ENCODE results near the gene ANKRD34A.

The ANKRD34A gene

DNA sequence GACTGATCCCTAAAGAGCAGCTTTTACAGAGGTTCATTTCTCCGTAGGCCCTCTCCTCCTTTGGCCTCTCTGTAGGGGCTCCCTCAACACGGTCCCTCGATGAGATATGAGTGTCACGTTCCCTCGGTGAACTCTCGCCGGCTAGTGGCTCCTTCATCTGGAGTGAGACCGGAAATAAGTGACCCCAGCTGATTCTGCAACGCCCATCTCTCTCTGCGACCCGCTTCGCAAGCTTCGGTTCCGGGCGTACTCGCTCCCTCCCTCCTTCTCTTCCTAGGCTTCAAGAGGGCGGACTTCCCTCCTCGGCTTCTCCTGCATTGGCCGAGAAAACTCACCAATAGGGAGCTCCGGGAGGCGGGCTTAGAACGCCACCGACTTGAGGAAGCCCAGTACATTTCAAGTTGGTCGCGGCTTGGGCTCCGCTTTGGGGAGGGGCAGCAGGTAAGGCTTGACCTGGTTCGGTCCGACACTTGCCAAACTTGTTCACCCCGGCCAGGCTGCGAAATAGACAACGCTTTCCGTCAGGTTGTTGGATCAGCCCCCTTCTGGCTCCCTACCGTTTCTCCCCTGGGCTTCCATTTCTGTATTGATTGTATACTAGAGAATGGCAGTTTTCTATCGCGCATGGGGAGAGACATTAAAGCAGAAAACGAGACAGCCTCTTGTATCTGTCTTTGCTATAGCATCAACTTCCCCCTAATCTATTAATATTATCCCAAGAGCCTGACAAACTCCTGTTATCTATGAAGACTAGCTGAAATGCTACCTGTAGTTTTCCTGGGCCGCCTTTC lies at the start of gene ANKRD34A, which contains the start of gene POLR3GL:
Gene ANKRD34A (minus strand): TSS at position 248 of the 791 bp plus-strand sequence. CDS start 2,816 bp downstream, outside the sequence.
Gene POLR3GL (plus strand): TSS at position 363 of the 791 bp plus-strand sequence. CDS start 10,176 bp downstream, outside the sequence.
- peak; percentile 87 for DNase-seq

DNA sequence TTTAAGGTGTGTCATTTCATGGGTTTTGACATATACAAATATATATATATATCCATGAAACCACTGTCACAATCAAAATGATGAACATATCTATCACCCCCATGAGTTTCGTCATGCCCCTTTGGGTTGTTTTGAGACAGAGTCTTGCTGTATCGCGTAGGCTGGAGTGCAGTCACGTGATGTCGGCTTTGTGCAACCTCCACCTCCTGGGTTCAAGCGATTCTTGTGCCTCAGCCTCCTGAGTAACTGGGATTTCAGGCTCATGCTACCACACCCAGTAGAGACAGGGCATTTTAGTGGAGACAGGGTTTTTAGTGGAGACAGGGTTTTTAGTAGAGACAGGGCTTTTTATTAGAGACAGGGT lies 49.2 kb upstream of the ANKRD34A start:
- DNase-seq: no peak

GRCh38 chr1:146012703-146013558 lies 48.6 kb upstream of the ANKRD34A start:
- DNase-seq: peak; percentile 79

DNA sequence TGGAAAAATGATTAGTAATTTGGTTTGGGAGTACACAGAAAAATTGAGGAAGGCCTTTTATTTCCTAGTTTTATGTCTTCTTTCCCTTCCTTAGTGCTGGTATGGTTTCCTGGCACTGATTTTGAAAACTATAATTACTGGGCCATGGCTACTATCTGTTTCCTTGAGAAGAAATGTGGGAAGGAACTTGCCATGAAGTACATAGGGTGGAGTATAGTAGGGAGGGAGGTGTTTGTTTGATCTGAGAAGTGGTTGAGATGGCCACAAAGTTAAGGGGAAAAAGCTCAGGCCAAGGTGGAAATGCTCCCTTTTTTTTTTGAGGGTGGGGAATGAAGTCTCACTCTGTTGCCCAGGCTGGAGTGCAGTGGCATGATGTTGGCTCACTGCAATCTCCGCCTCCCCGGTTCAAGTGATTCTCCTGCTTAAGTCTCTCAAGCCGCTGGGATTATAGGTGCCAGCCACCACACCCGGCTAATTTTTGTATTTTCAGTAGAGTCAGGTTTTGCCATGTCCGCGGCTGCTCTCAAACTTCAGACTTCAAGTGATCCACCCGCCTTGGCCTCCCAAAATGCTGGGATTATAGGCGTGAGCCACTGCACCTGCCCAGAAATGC lies 45.9 kb upstream of the ANKRD34A start:
- no peak for DNase-seq

DNA sequence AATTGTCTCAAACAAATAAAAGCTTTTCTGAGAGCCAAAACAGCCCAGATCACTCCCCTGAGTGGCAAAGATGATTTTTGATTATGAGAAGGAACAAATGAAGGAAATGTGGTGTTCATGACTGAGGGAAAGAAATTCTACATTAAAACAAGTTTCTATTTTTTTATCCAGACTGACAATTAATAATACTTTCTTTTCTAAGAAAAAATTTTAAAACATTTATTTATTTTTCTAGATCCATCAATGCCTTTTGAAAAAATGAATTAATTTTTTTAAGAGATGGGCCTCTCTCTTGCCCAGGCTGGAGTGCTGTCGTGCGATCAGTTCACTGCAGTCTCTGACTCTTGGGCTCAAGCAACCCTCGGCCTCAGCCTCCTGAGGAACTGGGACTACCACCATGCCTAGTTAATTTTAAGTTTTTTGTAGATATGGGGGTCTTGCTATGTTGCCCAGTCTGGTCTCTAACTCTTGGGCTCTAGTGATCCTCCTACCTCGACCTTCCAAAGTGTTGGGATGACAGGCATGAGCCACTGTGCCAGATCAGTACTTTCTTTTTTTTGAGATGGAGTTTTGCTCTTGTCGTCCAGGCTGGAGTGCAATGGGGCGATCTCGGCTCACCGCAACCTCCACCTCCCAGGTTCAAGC lies 43.2 kb upstream of the ANKRD34A start:
- DNase-seq: no peak

DNA sequence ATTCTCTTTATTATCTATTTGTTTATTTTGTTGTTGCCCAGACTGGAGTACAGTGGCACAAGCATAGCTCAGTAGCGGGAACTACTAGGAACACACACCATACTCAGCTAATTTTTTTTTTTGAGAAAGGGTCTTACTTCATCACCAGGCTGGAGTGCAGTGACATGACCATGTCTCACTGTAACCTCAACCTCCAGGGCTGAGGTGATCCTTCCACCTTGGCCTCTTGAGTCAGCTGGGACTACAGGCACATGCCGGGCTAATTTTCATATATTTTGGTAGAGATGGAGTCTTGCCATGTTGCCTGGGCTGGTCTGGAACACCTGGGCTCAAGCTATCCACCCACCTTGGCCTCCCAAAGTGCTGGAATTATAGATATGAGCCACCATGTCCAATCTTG lies 37.3 kb upstream of the ANKRD34A start:
- no peak for DNase-seq

DNA sequence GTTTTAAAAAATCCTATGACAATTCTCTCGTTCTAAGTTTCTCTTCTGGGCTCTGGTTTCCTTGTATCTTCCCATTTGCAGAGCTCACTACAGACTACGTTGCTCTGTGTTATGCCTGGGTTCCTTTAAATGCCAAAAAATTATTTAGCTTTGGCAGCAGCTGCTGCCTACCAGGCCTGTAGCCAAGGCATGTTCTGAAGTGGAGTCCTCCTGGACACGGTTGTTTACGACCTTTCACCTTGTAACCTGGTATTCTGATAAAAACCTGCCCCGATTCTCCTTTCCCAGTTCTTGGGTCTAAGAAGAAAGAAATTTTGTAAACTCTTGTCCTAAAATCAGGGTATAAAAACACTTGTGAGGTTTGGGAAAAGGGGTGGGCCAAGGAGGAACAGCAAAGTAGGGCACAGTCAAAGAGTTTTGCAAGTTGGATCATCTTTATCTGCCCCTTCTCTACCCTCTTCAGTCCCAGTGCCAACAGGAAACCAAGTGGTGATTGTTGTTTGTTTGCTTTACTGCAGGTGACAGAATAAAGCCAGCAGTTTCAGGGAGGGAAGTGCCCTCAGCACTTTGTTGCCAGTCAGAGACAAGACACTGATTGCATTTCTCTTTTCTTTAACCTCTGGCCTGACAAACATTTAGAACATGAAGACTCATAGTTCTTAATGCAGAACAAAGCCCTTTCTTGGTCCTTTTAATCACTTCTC lies 35.1 kb upstream of the ANKRD34A start:
- peak; percentile 62 for DNase-seq

DNA sequence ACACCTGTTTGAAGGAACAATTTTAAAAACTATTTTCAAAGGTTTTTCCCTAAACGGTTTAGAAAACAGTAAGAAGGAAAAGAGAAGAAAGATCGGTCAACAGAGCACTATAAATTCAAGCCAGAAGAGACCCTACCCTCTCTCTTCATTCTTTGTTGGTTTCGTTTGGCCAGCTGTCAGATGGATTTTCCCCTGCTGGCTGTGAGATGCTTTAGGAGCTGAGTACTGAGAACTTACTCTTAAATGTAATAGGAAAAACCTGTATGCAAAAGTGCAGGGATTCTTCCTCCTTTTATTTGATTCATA lies 33.3 kb upstream of the ANKRD34A start:
- no peak for DNase-seq

DNA sequence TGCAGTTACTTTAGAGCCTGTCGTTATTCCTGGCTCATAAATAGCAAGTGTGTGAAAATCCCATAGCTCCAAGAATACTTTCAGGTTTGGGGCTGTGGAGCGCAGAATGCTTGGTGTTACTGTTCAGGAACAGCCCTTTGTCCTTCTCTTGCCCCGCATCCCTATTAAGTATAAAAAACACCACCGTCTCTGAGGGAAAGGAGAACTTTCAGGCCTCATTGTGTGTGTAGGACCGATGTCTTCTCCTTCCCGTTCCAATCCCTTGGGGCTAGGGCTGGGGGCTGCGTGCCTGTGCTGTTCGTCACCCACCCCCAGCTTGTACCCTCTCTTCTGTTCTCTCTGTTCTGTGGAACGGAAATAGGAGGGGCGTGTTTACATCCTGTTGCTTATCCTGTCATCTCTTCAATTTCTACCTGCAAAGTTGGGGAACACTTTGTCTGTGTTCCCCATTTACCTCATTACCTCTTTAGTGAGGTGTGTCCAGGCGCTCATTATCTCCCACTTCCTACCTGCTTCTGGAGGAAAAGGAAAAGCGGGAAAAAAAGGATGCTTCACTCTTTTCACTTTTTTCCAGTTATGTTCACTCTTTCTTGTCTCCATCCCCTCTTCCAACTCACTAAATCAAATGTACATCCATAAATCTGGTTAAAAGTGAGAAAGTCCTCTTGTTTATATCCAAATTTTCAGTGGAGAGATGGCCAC lies 32.8 kb upstream of the ANKRD34A start:
- no peak for DNase-seq

GRCh38 chr1:145996433-145997015 lies 32.1 kb upstream of the ANKRD34A start, which contains the start of gene TXNIP:
TXNIP (minus strand) TSS chr1:145996579; CDS start chr1:145996266, 313 bp downstream.
- DNase-seq: peak; percentile 98

DNA sequence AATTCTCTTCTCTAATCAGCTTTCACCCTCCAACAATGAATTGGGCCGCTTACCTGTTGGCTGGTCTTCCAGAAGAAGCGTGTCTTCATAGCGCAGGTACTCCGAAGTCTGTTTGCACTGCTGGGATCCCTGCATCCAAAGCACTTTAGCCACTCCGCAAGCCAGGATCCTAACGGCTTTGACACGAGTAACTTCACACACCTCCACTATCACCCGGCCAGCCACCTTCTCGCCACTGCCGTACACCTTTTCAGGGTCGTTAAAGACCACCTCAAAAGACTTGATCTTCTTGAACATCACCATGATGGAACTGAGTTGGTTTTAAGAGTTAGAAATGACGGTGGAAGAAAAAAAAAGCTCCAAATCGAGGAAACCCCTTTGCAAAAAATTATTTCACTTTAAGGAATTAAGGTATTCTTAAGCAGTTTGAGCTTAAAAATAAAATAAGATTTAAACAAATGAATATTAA lies 31.6 kb upstream of the ANKRD34A start:
- no peak for DNase-seq

DNA sequence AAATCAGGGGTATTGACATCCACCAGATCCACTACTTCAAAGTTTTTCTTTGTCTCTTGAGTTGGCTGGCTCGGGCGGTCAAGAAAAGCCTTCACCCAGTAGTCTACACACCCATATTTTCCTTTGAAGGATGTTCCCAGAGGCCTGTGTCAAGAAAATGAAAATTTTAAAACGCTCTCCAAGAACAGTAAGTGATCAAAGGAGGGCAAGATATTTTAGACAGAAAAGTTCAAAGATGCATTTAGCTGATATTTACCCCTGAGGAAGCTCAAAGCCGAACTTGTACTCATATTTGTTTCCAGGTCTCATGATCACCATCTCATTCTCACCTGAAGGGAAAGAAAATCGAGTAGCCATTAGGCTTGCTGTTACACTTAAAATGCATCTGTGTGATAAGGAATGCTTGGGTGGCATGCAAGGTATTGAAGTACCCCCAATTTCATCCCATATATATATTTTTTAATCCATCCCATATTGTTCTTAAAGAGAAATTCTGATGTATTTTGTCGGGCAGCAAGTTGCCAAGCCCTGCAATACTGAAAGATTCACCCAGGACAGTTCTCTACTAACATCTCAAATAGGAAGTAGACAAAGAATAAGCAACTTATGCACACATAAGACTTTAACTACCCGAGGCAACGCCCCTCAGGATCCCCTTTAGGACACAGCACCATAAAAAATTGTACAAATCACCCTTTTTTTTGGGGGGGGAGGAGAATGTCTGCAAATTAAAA lies 30.9 kb upstream of the ANKRD34A start:
- no peak for DNase-seq

DNA sequence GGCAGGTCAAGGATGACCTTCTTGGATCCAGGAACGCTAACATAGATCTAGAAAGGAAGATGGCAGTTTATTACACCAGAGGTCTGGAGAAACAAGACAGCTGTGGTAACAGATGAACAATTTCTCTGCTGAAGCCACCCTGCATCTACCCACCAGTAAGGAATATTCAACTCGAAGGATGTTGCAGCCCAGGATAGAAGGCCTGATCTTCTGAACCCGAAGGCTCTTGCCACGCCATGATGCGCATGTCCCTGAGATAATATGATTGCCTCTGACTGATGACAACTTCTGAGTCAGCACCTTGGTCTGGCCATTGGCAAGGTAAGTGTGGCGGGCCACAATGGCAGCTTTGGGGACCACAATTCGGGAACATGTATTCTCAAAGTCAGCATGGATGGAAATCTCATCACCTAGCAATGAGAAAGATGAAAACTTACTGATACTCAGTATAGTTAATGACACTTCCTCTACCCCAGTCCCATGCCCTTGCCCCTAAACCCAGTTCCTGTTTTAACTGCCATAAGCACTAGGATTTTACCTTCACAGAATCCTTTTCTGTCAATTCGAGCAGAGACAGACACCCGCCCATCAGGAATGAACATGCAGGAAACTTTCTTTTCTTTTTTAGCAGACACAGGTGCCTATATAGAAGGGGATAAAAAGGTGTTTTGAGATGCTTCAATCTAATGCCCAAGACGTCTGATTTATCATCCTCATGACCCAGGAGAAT lies 30.2 kb upstream of the ANKRD34A start:
- no peak for DNase-seq

- DNase-seq: no peak
These were observed 29.4 kb upstream of the ANKRD34A start for GRCh38 chr1:145993618-145994390.

- no peak for DNase-seq
These were observed 28.7 kb upstream of the ANKRD34A start for GRCh38 chr1:145992958-145993617.

GRCh38 chr1:145992502-145992936 lies 28.1 kb upstream of the ANKRD34A start:
- DNase-seq: no peak

GRCh38 chr1:145991735-145992412 lies 27.5 kb upstream of the ANKRD34A start:
- DNase-seq: no peak
